ENCODE data around the gene POTEB2.
"Not testable (repeated sequence)": the region's sequence is repeated elsewhere in the genome, so short reads cannot be mapped to it uniquely, and the experiment has no call there.

Gene POTEB2

DNA sequence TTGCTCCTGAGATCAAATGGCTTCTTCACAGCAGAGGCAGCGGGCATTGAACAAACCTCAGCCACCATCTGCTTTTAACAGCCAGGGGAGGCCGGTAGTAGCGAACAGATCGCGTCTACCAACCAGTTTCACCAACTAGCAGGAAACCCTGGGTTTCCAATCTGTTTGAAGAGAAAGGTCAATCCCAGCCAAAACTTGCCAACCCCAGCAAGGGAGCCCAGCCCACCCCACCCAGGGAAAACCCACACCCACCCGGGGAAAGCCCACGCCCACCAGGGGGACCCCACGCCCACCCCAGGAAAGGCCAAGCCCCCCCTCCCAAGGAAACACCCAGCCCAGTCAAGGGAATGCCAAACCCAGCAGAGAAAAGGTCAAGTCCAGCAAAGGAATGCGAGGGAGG is at the start of gene POTEB2:
POTEB2 (minus strand) TSS at position 101 of the 400 bp plus-strand sequence; CDS start at position 68, 33 bp downstream.
- not testable (repeated sequence) for DNase-seq

DNA sequence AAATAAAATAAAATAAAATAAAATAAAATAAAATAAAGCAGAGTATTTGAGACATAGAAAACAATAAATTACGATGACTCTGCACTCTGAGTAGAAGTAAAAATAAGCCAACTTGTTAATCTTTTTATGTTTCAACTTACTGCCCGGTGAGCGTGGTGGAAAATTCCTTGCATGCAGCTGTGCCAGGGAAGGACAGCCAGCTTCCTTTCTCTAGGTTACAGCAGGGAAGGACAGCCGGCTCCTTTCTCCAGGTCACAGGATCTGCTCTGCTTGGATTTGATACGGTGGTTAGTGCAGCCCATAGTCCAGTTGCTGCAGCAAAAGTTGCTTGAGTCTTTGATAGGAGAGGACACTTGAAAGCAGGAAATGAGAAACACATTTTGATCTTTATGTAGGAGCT is 13.8 kb upstream of the POTEB2 start:
- DNase-seq = not testable (repeated sequence)

DNA sequence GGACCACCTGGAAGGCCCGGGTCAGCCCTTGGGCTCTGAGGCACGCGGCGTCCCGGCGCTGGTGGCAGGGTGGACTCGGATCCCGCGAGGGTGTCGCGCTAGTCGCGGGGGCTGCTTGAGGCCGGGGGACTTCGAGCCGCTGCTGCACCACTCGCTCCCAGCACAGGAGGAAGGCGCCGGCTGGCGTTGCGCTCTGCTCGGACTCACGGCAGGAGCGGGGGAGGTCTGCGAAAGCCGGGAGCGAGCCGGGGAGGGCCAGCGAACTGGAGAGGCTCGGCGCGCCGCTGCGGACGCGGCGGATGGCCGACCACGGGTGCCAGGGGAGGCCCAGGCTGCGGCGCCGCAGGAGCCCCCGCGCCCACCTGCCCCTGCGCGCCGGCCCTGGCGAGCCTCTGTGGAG is 12.3 kb upstream of the POTEB2 start:
- not testable (repeated sequence) for DNase-seq

DNA sequence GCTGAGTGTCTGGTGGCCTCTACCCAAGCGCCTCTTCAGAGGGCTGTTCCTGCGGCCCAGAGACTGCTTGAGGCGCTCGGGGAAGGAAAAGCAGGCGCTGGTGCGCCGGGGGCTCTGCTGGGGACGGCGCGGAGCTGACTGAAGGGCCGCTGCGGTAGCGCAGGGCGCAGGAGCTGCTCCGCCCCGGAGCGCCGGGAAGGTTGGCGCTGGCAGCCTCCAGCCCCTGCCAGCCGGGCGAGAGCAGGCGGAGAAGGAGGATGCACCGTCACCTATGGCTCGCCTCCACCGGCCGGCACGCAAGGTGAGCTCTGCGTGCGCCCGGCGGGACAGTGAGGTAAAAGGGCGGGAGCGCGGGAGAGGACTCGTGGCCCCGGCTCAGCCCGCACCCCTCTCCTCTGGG is 11.7 kb upstream of the POTEB2 start:
- DNase-seq = not testable (repeated sequence)
